ENCODE measurements around the gene PRMT1. TPM values are rescaled to one million over a fixed set of nuclear protein-coding genes. Genes with fewer than 3 reads are reported as not detected.
A peak's percentile ranks its signal among the peaks of the same experiment; 100 is the strongest.

PRMT1 gene
- total and polyA plus RNA-seq, 2 donors from 2014 or later, result 119 to 131 TPM

- Histone ChIP-seq H3K4me3 (ENCODE audit: low read length in 3 of 3) (no peak overlapping the region), H3K4me1 (ENCODE audit: control insufficient read depth in 2 of 3, insufficient read depth in 2 of 3, low read depth in 1 of 3, low read length in 3 of 3) (peaks cover 0 to 17% (median 6%) of the 10 kb centered on the region in 3 donors), H3K9me3 (ENCODE audit: control insufficient read depth in 2 of 3, insufficient read depth in 1 of 3, low read length in 3 of 3) (no peaks in the 10 kb centered on the region), H3K27ac (ENCODE audit: low read depth in 2 of 2, low read length in 2 of 2) (no peak overlapping the region), H3K27me3 (ENCODE audit: control insufficient read depth, insufficient read depth, low read length) (no peaks in the 10 kb centered on the region), H3K36me3 (ENCODE audit: control insufficient read depth in 2 of 3, insufficient read depth in 3 of 3, low read length in 3 of 3) (peaks cover 0 to 18% (median 15%) of the 10 kb centered on the region in 3 donors), H3K9ac (ENCODE audit: low read length in 3 of 3) (peak overlapping the region in 1 of 3 donors; percentile 10)
- DNase-seq (peak; percentile 95 to 98 (median 97)), FAIRE-seq (no peak)
- peak; percentile 99 for TF ChIP-seq CTCF (IDR thresholded peaks at IDR 0.05; ENCODE audit: borderline replicate concordance, extremely low read depth, insufficient read depth)
- intact Hi-C loops (cut with DNase I), result no loop called here
Observed at GRCh38 chr19:49680421-49681351, 3.6 kb downstream of the PRMT1 start.

- no peaks in the 10 kb centered on the region for H3K9me3 ChIP-seq (ENCODE audit: control insufficient read depth in 2 of 3, insufficient read depth in 1 of 3, low read length in 3 of 3)
- peaks cover 0 to 24% (median 19%) of the 10 kb centered on the region in 3 donors for H3K36me3 ChIP-seq (ENCODE audit: control insufficient read depth in 2 of 3, insufficient read depth in 3 of 3, low read length in 3 of 3)
- H3K27me3 ChIP-seq (ENCODE audit: control insufficient read depth, insufficient read depth, low read length), result no peaks in the 10 kb centered on the region
- intact Hi-C loops (cut with DNase I), result no loop called here
- peak in 1 of 5 donors; percentile 47 for DNase-seq
- H3K4me1 ChIP-seq (ENCODE audit: control insufficient read depth in 2 of 3, insufficient read depth in 2 of 3, low read depth in 1 of 3, low read length in 3 of 3), result peaks cover 0 to 17% (median 6%) of the 10 kb centered on the region in 3 donors
- TF ChIP-seq CTCF (IDR thresholded peaks at IDR 0.05; ENCODE audit: borderline replicate concordance, extremely low read depth, insufficient read depth), result no peak
- H3K4me3 ChIP-seq (ENCODE audit: low read length in 3 of 3), result no peak overlapping the region
- H3K9ac ChIP-seq (ENCODE audit: low read length in 3 of 3), result no peak overlapping the region
- FAIRE-seq, result no peak
- H3K27ac ChIP-seq (ENCODE audit: low read depth in 2 of 2, low read length in 2 of 2), result no peak overlapping the region
Observed at GRCh38 chr19:49681830-49682229, 4.8 kb downstream of the PRMT1 start.

- Histone ChIP-seq H3K4me1 (ENCODE audit: control insufficient read depth in 2 of 3, insufficient read depth in 2 of 3, low read depth in 1 of 3, low read length in 3 of 3) (peaks cover 0 to 17% (median 6%) of the 10 kb centered on the region in 3 donors), H3K27me3 (ENCODE audit: control insufficient read depth, insufficient read depth, low read length) (no peaks in the 10 kb centered on the region), H3K4me3 (ENCODE audit: low read length in 3 of 3) (no peak overlapping the region), H3K27ac (ENCODE audit: low read depth in 2 of 2, low read length in 2 of 2) (no peak overlapping the region), H3K9me3 (ENCODE audit: control insufficient read depth in 2 of 3, insufficient read depth in 1 of 3, low read length in 3 of 3) (no peaks in the 10 kb centered on the region), H3K36me3 (ENCODE audit: control insufficient read depth in 2 of 3, insufficient read depth in 3 of 3, low read length in 3 of 3) (peaks cover 0 to 24% (median 19%) of the 10 kb centered on the region in 3 donors), H3K9ac (ENCODE audit: low read length in 3 of 3) (no peak overlapping the region)
- intact Hi-C loops (cut with DNase I), result no loop called here
- no peak for FAIRE-seq
- no peak for TF ChIP-seq CTCF (IDR thresholded peaks at IDR 0.05; ENCODE audit: borderline replicate concordance, extremely low read depth, insufficient read depth)
- no peak for DNase-seq
Observed at GRCh38 chr19:49682274-49682673, 5.2 kb downstream of the PRMT1 start.

Data from kidney (tissue), 14 donors.